HG03342 (cell line): ENCODE measurements around the gene ERC2.

Source experiments
- ATAC-seq: cut with Tn5 transposase; IDR thresholded peaks from one replicate; pipeline ENCODE4 v1.9.1; 2021; ENCODE audit warnings: mild to moderate bottlenecking, moderate library complexity; ENCODE audit not compliant: unreplicated experiment

Gene ERC2

DNA sequence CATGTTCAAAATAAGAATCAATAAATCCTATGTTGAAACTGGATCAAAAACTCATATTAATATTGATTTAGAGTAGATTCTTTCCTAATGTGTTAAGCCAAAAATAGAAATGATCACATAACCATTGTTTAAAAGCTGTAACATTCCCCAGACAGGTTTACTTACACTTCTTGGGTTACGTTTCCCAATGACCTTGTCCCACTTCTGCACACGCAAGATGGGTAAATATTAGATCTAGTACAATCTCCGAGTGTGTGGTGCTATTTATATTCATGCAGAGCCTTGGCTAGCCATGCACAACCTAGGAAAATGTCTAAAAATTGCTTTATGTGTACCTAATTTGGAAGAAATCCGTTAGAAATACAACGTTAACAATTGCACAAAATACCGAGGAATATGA, 39.6 kb downstream of the ERC2 start:
- ATAC-seq: no peak

DNA sequence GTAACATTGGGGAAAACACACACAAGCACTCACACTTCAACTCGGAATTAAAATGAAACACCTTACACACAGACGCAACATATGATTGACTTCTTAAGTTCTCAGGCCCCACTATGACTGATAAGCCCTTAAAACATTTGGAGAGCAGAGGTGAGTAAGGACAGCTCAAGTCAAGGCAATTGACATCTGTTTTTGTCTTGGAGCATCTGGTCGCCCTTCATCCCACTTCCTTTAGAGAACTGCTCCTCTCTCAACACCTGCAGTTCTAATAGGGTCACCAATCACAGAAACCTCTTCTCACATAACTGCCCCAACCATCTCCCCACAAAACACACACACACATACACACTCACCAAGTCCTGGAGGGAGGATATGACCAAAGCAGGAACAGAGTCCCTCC, 43.4 kb downstream of the ERC2 start:
- no peak for ATAC-seq

GRCh38 chr3:56424336-56424735, 43.9 kb downstream of the ERC2 start:
- ATAC-seq: no peak

- ATAC-seq: no peak
These were observed 44.6 kb downstream of the ERC2 start for GRCh38 chr3:56423661-56424099.

DNA sequence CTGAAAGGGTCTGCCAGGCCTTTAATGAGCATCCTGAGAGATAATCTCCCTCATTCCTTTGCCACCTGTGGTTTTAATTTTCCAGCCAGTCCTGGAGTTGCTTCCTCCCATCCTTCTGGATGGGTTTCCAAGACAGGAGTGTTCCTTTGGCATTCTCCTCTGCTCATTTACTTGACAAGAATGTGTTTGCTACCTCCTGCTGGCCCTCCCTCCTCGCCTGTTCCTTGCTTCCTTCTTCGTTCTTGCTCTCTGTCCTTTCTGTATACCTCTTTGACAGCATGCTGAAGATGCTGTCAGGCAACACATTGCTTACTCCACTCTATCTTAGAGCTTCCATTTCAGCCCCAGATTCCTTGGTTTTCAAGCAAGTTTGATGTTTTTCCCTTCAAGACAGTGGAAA, 46.0 kb downstream of the ERC2 start:
- ATAC-seq: no peak

- ATAC-seq: no peak
These were observed 47.1 kb downstream of the ERC2 start for GRCh38 chr3:56421205-56421604.

DNA sequence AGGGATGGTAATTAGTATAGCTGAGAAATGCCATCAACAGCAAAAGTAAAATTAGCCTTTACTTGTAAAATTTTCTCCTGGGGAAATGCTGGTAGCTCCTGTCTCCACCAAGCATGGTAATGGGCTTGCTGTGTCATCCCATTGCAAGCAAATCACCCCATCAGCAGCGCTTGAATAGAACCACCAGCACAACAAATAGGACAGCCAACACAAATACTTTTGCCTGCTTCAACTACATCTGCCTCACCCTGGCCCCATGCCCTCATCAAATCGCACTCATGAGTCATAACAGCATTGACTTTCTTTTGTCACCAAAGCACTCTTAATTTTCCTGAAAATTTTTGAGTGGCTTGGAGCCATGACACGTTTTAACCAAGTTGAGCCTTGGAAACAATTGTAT, 52.6 kb downstream of the ERC2 start:
- no peak for ATAC-seq

GRCh38 chr3:56413911-56414310, 54.4 kb downstream of the ERC2 start:
- ATAC-seq: no peak

- ATAC-seq: no peak
These were observed 57.1 kb downstream of the ERC2 start for GRCh38 chr3:56411166-56411565.

DNA sequence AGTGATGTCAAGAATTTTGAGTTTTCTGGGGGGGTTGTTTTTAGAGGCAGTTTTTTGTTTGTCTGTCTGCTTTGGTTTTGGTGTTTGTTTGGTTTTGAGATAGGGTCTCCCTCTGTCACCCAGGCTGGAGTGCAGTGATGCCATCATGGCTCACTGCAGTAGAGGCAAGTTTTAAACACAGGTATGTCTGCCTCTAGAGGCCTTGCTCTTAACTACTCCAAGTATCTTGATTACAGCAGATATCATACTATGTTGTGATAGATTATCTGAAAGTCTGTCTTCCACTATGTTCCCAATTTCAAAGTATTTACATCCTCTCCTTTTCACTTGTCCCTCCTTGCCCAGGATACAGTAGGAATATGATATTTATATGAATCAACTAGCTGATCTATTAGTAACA, 57.7 kb downstream of the ERC2 start:
- ATAC-seq: no peak

GRCh38 chr3:56409790-56410189, 58.5 kb downstream of the ERC2 start:
- ATAC-seq: no peak

- no peak for ATAC-seq
These were observed 59.5 kb downstream of the ERC2 start for GRCh38 chr3:56408761-56409196.

GRCh38 chr3:56406826-56407515, 61.3 kb downstream of the ERC2 start:
- ATAC-seq: no peak

- ATAC-seq: no peak
These were observed 63.4 kb downstream of the ERC2 start for GRCh38 chr3:56404884-56405283.

GRCh38 chr3:56398659-56399058, 69.6 kb downstream of the ERC2 start:
- no peak for ATAC-seq

DNA sequence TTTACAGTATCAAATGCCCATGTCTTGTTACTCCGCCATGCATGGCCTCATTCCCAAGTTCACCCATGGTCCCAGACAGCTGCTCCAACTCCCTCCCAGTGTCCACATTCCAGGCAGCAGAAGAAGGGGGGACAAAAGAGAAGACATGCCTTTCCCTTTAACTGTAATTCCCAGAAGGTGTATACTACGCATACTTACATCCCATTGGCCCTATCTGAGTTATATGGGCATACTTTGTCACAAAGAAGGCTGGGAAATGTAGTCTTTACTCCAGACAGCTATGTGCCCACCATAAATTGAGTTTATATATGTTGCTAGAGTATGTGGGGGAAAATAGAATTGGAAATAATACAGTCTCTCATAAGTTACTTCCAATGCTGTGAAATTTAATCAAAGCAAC, 70.5 kb downstream of the ERC2 start:
- no peak for ATAC-seq

GRCh38 chr3:56389183-56389830, 79.0 kb downstream of the ERC2 start:
- ATAC-seq: no peak

DNA sequence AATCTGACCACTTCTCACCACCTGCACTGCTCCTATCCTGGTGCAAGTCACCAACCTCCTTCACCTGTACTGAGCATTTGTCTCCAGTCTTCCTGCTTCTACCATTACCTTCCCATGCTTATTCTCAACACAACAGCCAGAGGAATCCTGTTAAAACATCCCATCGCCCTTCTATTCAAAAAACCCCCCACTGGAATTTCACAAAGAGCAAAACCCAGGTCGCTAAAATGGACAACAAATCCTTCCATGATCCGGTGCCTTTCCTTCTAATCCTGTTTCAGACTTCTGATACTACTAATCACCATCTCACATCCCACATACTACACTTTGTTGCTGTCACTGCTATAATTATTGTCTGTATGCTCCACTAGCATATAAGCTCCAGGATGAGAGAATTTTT, 85.2 kb downstream of the ERC2 start:
- ATAC-seq: no peak

DNA sequence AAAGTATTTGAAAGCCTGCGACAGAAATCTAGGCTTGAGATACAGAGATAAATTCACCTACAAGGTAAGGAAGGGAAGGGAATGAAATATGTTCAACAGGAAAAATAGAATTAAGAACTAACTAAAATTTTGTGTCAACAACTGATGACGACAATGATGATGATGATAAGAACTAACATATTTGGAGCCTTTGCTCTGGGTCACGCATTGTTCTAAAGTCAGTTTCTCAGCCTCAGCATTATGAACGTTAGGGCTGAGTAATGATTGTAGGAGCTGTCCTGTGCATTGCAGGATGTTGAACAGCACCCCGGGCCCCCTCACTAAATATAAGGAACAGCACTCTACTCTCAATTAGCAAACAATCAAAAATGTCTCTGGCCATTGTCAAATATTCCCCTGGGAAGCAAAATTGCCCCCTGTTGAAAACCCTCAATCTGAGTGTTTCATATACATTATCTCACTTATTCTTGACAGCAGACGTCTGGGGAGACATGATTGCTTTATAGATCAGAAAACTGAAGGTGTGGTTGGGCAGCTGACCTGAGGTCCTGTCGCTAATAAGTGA, 88.5 kb downstream of the ERC2 start:
- ATAC-seq: no peak

- no peak for ATAC-seq
These were observed 92.6 kb downstream of the ERC2 start for GRCh38 chr3:56375654-56376053.

- ATAC-seq: no peak
These were observed 94.9 kb downstream of the ERC2 start for GRCh38 chr3:56373386-56373785.

DNA sequence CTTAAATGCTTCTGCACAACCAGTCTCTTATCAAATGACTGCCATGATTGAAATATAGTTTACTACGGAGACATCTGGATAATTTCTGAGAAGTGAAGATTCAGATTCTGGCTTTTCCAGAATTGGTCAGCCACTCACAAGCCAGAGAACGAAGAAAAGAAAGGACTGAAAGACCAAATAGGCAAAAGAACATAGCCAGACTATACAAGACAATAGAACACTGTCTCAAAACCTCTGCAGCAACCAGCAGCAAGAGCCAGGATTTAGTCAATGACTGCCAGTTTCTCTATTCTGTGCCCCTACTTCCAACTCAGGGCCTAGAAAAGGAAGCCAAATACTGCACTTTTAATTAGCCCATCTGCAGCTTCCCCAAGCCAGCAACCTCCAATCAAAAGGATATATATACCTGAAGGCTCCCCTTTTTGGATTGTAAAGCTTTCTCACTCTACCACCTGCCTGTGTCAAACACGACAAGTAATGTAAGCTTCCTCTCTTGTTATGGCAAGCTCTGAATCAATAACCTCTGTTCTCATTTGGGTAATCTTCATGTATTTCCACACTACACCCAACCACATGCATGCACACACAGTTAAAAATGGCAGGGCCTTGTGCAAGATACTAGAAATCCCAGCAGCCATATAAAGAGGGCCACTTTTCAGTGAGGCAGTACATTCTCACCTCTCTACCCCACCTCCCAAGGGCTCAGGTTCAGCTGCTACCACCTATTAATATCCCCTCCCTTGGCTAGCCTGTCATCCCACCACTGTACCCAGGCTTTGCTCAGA, 97.1 kb downstream of the ERC2 start:
- ATAC-seq: no peak
